Measurements from ENCODE around the gene IL19.
A peak's percentile ranks its signal among the peaks of the same experiment; 100 is the strongest.

Gene IL19

GRCh38 chr1:206826394-206826793 lies 55.8 kb downstream of the IL19 start:
- DNase-seq (ENCODE audit: extremely low spot score, insufficient read length, low read depth) (no peak), FAIRE-seq (no peak)

GRCh38 chr1:206828061-206828460 lies 57.5 kb downstream of the IL19 start:
- FAIRE-seq, result no peak
- DNase-seq (ENCODE audit: extremely low spot score, insufficient read length, low read depth), result no peak

GRCh38 chr1:206828765-206829164 lies 58.2 kb downstream of the IL19 start:
- peak; percentile 24 for FAIRE-seq
- DNase-seq (ENCODE audit: extremely low spot score, insufficient read length, low read depth), result no peak

- peak; percentile 83 for FAIRE-seq
- no peak for DNase-seq (ENCODE audit: extremely low spot score, insufficient read length, low read depth)
Observed at GRCh38 chr1:206829282-206829681, 58.7 kb downstream of the IL19 start.

- FAIRE-seq, result no peak
Observed at GRCh38 chr1:206829875-206830274, 59.3 kb downstream of the IL19 start.

GRCh38 chr1:206831650-206832049 lies 61.1 kb downstream of the IL19 start:
- no peak for DNase-seq (ENCODE audit: extremely low spot score, insufficient read length, low read depth)
- no peak for FAIRE-seq

More at GRCh38 chr1:206829875-206830274, 59.3 kb downstream of the IL19 start:
- no peak for DNase-seq (ENCODE audit: extremely low spot score, insufficient read length, low read depth)

GRCh38 chr1:206832352-206832880 lies 61.8 kb downstream of the IL19 start:
- DNase-seq (ENCODE audit: extremely low spot score, insufficient read length, low read depth) (no peak), FAIRE-seq (no peak)

GRCh38 chr1:206833106-206833680 lies 62.6 kb downstream of the IL19 start:
- FAIRE-seq (no peak), DNase-seq (ENCODE audit: extremely low spot score, insufficient read length, low read depth) (no peak)

- FAIRE-seq (peak; percentile 62), DNase-seq (ENCODE audit: extremely low spot score, insufficient read length, low read depth) (no peak)
Observed at GRCh38 chr1:206833801-206834200, 63.2 kb downstream of the IL19 start.

- DNase-seq (ENCODE audit: extremely low spot score, insufficient read length, low read depth) (no peak), FAIRE-seq (no peak)
Observed at GRCh38 chr1:206834217-206834616, 63.6 kb downstream of the IL19 start.

- FAIRE-seq, result no peak
- DNase-seq (ENCODE audit: extremely low spot score, insufficient read length, low read depth), result no peak
Observed at GRCh38 chr1:206834711-206835110, 64.1 kb downstream of the IL19 start.

GRCh38 chr1:206835186-206835585 lies 64.6 kb downstream of the IL19 start:
- DNase-seq (ENCODE audit: extremely low spot score, insufficient read length, low read depth) (no peak), FAIRE-seq (no peak)

GRCh38 chr1:206836111-206836510 lies 65.5 kb downstream of the IL19 start:
- no peak for FAIRE-seq

GRCh38 chr1:206839006-206839560 lies 68.5 kb downstream of the IL19 start:
- no peak for FAIRE-seq
- no peak for DNase-seq (ENCODE audit: extremely low spot score, insufficient read length, low read depth)

More at GRCh38 chr1:206836111-206836510, 65.5 kb downstream of the IL19 start:
- no peak for DNase-seq (ENCODE audit: extremely low spot score, insufficient read length, low read depth)

- no peak for DNase-seq (ENCODE audit: extremely low spot score, insufficient read length, low read depth)
- FAIRE-seq, result no peak
Observed at GRCh38 chr1:206839857-206840256, 69.3 kb downstream of the IL19 start.

GRCh38 chr1:206841609-206842323 lies 71.2 kb downstream of the IL19 start:
- DNase-seq (ENCODE audit: extremely low spot score, insufficient read length, low read depth), result no peak
- no peak for FAIRE-seq

- FAIRE-seq, result no peak
- no peak for DNase-seq (ENCODE audit: extremely low spot score, insufficient read length, low read depth)
Observed at GRCh38 chr1:206842854-206843253, 72.3 kb downstream of the IL19 start.

- no peak for FAIRE-seq
- DNase-seq (ENCODE audit: extremely low spot score, insufficient read length, low read depth), result no peak
Observed at GRCh38 chr1:206843626-206844025, 73.1 kb downstream of the IL19 start.

GRCh38 chr1:206846487-206846886 lies 75.9 kb downstream of the IL19 start:
- no peak for FAIRE-seq
- no peak for DNase-seq (ENCODE audit: extremely low spot score, insufficient read length, low read depth)

- FAIRE-seq, result no peak
- DNase-seq (ENCODE audit: extremely low spot score, insufficient read length, low read depth), result no peak
Observed at GRCh38 chr1:206847337-206847834, 76.8 kb downstream of the IL19 start.

- DNase-seq (ENCODE audit: extremely low spot score, insufficient read length, low read depth) (no peak), FAIRE-seq (no peak)
Observed at GRCh38 chr1:206847946-206848345, 77.4 kb downstream of the IL19 start.
